GM21515 (cell line): ENCODE results near the gene EIF3F.
"Not testable (repeated sequence)": the region's sequence is repeated elsewhere in the genome, so short reads cannot be mapped to it uniquely, and the experiment has no call there.

Experiments
- ATAC-seq: cut with Tn5 transposase; IDR thresholded peaks from one replicate; pipeline ENCODE4 v1.9.1; 2021; ENCODE audit not compliant: unreplicated experiment

The EIF3F gene

DNA sequence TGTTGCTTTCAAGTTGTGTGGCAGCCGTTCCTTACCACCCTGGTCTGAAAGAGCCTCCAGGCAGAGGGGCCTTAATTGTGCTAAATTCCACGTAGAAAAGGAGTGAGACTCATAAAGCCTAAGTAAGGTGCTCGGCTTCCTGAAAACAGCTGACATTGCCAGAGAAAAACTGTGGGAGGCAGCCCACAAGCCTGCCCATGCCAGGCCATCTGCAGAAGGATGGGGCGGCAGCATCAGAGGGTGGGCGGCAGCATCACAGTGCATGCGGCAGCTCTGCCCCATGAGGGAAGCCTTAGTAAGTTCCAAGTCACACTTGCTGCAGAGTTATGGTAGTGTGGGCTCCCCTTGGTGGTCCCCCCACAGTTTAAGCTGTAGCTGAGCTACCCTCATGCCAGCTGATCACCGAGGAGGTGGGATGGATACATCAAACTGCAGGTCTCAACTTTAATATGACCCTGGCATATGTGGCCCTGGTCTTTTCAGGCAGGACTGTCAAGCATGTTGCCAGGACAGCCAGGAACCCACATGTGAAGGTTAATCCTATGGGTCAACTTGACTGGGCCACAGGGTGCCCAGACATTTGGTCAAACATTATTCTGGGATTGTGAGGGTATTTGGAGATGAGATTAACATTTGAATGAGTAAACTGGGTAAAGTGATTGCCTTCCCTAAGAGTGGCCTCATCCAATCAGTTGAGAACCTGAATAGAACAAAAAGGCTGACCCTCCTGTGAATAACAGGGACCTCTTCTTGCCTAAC lies 3.1 kb upstream of the EIF3F start:
- ATAC-seq: no peak

- not testable (repeated sequence) for ATAC-seq
These were observed 385 bp downstream of the EIF3F start for GRCh38 chr11:7987560-7987883.

DNA sequence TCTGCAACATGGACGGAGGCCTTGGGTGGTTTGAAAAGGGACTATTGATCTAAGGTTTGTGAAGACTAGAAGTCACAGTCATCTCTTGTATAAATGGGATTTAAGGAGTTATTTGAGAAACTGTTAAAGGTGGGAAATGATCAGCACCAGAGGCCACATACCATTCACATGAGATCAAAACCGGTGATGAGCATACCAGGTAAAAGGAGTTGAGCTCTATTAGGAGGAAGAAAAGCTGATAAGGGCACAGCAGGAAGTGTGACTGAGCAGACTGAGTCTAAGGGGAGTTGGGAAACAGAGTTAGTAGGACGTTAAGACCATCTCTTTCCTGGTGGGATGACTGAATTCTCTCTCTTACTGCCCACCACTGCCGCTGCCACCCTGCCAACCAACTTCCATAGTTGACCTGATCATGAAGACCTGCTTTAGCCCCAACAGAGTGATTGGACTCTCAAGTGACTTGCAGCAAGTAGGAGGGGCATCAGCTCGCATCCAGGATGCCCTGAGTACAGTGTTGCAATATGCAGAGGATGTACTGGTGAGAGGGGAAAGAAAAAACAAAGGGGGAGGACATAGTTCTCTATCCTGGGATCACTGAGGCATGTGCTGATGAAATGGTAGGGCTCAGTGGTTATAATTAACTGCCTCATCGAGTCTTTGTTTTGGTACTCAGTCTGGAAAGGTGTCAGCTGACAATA lies 7.6 kb downstream of the EIF3F start:
- no peak for ATAC-seq

GRCh38 chr11:7999795-8000194 lies 12.7 kb downstream of the EIF3F start:
- ATAC-seq: no peak

DNA sequence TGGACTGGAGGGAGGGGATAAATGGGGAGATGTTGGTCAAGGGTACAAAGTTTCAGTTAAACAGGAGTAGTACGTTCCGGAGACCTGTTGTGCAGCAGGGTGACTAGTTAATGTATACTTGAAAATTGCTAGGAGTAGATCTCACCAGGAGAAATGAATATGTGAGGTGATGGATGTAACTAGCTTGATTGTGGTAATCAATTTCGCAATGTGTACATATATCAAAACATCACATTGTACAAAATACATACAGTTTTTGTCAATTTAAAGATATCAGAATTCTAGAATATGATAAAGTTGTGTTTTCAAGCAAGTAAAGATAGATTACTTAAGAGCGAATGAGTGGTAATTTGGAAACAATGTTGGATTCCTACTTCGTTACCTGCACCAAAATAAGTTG lies 13.3 kb downstream of the EIF3F start:
- ATAC-seq: no peak

GRCh38 chr11:8002676-8003075 lies 15.5 kb downstream of the EIF3F start:
- no peak for ATAC-seq

DNA sequence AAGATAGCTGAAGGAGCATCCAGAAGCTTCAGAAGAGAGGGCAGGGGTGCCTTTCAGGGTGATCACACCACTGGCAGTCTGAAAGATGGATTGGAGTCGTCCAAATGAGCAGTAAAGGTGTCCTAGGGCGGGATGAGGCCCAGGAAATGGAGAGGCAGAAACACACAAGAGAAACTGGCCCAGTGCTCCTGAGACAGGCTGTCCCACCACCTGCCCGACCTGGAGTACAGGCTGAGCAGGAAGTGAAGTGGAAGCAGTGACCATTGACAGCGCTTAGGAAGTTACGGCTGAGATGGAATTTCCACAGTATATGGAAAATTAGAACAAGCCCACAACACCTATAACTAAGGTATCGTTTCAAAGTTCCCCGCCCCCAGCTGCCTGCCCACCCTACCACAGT lies 16.1 kb downstream of the EIF3F start:
- no peak for ATAC-seq

GRCh38 chr11:8004008-8004407 lies 16.9 kb downstream of the EIF3F start:
- ATAC-seq: no peak

DNA sequence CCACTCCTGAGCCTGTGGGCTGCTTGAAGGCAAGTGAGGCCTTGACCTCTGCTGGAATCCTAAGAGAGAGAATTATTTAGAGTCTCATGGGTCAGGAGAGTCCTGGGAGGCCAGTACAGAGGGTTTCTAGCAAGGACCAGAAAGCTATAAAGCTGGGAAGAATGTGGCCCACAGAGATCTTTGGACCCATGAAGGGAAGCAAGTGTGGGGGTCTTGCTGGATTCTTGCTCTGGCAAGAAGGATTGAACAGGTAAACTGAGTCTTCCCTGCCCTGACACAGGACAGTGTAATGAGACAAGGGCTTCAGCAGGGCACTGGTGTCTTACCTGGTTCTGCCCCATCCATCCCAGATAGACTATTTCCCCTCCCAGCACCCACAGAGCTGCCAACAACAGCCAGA lies 18.4 kb downstream of the EIF3F start:
- no peak for ATAC-seq

DNA sequence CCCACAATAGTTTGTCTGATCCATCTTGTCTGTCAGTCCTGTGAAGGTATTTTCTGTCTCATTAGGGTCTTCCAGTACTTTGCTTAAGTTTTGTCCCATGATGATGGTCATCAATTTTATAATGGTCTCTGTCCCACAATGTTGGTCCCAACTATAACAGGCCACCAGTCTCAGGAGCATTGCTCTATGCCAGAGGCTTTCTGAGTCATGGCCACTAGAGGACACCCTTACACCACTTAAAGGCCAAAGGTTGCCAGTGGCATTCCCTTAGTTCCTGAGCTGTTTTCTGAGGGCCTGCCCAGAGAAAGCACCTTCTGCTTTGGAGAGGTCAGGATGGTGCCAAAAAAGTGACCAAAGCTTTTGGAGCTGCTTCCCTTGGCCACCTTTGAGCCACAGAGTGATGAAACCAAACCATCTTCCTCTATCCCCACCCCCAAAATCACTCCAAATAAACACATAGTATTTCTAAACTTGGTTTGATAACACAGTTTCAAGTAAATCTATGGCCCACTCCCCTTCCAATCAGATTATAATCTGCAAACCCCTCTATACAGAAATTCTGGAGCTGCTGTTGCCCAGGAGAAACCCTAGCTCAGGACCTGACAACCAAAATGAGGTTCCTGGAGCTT lies 19.3 kb downstream of the EIF3F start:
- ATAC-seq: no peak

- ATAC-seq: no peak
These were observed 21.1 kb downstream of the EIF3F start for GRCh38 chr11:8008212-8008611.

GRCh38 chr11:8009856-8010255 lies 22.7 kb downstream of the EIF3F start:
- no peak for ATAC-seq

DNA sequence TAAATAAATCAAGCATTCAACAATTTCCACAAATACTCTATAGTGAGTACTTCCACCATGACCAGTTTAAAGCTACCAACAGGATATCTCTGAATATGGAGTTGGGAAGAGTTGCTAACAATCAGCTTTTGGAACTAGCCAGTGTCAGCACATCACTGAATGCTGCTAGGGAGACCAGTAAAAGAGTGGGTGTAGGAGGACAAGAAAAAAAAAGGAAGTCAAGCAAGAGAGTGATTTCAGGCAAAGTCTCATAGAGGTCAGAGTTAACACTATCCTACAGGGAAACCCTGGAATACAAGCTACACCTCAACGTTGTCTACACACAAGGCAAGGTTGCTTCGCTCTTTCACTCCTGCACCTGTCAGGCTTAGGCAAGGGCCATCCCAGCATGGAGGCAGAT lies 24.2 kb downstream of the EIF3F start:
- no peak for ATAC-seq

DNA sequence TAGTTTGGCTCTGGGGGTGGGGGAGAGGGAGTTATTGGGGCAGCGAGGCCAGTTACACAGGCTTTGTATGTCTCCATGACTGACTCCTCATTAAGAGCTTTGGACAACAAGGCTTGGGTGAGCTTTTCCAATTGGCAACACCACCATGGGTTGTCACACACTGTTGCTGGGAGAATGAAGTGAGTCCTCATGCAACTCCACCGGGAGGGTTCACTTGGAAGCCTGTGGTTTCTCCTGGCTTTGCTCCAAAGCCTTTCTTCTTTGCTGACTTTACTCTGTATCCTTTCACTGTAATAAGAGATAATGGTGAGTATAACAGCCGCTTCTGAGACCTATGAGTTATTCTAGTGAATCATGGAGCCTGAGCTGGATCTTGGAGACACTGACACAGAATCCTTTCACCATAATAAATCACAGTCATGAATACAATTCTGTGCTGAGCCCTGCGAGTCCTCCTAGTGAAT lies 24.9 kb downstream of the EIF3F start:
- ATAC-seq: no peak

DNA sequence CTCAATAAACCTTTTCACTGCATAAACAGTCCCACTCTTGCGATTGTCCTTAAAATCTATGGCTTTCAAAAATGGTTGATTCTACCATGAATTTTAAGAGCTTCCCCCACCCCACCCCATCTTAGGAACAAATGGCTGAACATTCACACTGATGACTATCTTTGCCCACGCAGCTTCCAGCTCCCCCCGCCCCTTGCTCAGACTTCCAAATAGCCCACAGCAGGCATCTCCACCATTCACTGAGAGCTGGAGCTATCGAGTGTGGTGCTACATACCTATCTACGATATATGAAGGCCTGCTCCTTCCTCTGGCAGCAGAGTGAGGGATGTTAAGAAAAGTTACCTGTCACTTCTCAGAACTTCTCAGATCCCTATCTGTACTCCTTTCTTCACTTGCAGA lies 26.7 kb downstream of the EIF3F start:
- ATAC-seq: no peak

- no peak for ATAC-seq
These were observed 28.7 kb downstream of the EIF3F start for GRCh38 chr11:8015753-8016239.

DNA sequence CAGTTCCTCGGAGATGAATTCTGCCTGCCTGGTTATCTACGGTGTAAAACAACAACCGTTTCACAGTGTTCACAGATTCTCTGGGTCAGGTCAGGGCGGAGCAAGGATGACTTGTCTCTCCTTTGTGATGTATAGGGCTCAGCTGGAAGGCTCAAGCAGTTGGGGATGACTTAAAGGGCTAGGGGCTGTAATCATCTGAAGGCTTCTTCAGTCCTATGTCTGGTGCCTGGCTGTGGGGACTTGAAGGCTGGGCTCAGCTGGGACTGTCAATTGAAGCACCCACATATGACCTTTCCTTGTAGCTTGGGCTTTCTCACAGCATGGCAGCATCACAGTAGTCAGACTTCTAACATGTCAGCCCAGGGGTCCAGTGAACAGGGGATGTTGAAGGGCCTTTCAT lies 29.3 kb downstream of the EIF3F start:
- no peak for ATAC-seq

DNA sequence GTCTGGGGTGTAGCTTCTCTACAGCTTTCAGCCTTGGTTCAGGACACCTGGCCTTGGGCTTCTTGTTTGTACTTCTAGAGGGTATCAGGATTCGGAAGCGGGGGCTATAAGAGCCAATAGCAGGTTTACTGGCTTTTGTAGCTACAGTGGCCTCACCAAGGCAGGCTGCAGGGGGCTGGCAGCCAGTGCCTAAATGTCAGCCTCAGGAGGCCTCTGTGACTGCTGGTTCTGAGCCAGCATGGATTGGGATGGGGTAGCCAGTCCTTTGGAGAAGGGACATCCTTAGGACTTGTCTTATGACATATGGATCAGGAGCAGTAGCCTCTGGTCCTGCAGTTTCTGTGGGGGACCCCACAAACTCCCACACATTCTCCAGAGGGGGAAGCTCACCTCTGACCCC lies 29.9 kb downstream of the EIF3F start:
- no peak for ATAC-seq

- no peak for ATAC-seq
These were observed 30.9 kb downstream of the EIF3F start for GRCh38 chr11:8017894-8018483.

DNA sequence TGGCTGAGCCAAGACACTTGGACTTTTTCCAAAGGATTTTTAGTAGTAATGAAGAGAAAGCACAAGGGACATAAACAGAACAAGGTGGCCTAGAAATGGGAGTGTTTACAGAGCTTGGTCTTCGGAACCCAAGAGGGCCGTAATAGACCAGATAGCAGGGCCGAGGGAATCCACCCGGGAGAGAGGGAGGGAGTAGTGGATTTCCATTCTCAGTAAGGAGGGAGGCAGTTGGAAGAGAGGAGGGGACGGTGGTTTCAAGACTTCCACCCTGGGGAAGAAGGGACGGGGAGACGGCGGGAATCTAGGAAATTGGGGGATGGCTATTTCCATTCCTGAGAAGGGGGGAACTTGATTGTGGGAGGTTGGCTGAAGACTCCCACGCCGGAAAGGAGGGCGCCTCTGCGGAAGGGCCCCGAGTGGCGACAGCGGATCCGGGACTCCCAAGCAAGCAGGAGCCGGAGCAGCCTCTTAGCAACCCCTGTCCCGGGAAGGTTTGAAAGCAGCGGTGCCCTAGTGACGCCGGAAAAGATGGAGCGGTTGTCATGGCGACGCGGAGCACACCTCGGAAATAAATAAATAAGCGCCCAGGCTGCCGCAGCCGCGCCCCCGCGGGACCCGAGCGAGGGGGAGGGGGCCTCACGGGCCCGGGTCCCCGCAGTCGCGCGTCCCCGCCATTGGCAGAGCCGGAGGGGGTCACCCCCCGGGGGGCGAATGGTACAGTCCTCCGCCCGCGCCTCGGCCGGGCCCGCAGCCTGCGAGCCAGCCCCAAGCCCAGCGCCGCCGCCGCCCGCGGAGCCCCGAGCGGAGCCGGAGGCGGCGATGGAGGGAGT lies 31.6 kb downstream of the EIF3F start:
- no peak for ATAC-seq
